Right atrium auricular region (tissue), 2 donors: ENCODE measurements around the gene FOXD1. TPM values are rescaled to one million over a fixed set of nuclear protein-coding genes. Genes with fewer than 3 reads are reported as not detected.
A peak's percentile ranks its signal among the peaks of the same experiment; 100 is the strongest.
"Not testable (repeated sequence)": the region's sequence is repeated elsewhere in the genome, so short reads cannot be mapped to it uniquely, and the experiment has no call there.

Source experiments
- DNase-seq: peaks from one replicate; pipeline ENCODE4 v3.0.0-alpha.2; 2019; ENCODE audit warnings: low spot score
- H3K27ac ChIP-seq, 2 donors: fragments of 200-600 bp; sonication (generic); 1 replicate in 1 of 2; 2 replicates in 1 of 2; pipeline ENCODE4 v1.5.1; 2016 to 2019
- H3K27me3 ChIP-seq, 2 donors: fragments of 200-600 bp; sonication (generic); one replicate each; pipeline versions ENCODE4 v1.5.1 to v1.6.0; 2017 to 2019
- H3K36me3 ChIP-seq: fragments of 200-600 bp; sonication (generic); one replicate; pipeline ENCODE4 v1.5.1; 2016
- H3K4me1 ChIP-seq, 2 donors: fragments of 200-600 bp; sonication (generic); one replicate each; pipeline versions ENCODE4 v1.5.1 to v1.6.0; 2017 to 2019
- H3K4me3 ChIP-seq, 2 donors: fragments of 200-600 bp; sonication (generic); 1 replicate in 1 of 2; 2 replicates in 1 of 2; pipeline ENCODE4 v1.5.1; 2017 to 2019; ENCODE audit warnings: mild to moderate bottlenecking in 1 of 2, moderate library complexity in 1 of 2
- H3K9me3 ChIP-seq, 2 donors: fragments of 200-600 bp; sonication (generic); one replicate each; pipeline ENCODE4 v1.5.1; 2019
- total RNA-seq, 2 donors: library from RNA; depleted of rRNA; stranded (reverse); fragments of >200 nt; gene quantifications; one replicate each; pipeline ENCODE4 v1.1.0, GENCODE V29; 2016
- TF ChIP-seq, protein P1 (sequence below), 2 donors: fragments of 200-600 bp; sonication (generic); IDR thresholded peaks; one replicate each; pipeline ENCODE4 v1.5.1; 2019; ENCODE audit warnings: antibody characterized with exemption in 2 of 2

FOXD1 gene
- total RNA-seq, 2 donors from 2014 or later: not detected

- H3K9me3 ChIP-seq: no peaks in the 10 kb centered on the region
- peaks cover 0 to 4% of the 10 kb centered on the region in 2 donors for H3K4me1 ChIP-seq
- no peaks in the 10 kb centered on the region for H3K36me3 ChIP-seq
- H3K4me3 ChIP-seq: no peak overlapping the region
- no peaks in the 10 kb centered on the region for H3K27me3 ChIP-seq
- no peak for DNase-seq
- TF ChIP-seq, protein P1, sequence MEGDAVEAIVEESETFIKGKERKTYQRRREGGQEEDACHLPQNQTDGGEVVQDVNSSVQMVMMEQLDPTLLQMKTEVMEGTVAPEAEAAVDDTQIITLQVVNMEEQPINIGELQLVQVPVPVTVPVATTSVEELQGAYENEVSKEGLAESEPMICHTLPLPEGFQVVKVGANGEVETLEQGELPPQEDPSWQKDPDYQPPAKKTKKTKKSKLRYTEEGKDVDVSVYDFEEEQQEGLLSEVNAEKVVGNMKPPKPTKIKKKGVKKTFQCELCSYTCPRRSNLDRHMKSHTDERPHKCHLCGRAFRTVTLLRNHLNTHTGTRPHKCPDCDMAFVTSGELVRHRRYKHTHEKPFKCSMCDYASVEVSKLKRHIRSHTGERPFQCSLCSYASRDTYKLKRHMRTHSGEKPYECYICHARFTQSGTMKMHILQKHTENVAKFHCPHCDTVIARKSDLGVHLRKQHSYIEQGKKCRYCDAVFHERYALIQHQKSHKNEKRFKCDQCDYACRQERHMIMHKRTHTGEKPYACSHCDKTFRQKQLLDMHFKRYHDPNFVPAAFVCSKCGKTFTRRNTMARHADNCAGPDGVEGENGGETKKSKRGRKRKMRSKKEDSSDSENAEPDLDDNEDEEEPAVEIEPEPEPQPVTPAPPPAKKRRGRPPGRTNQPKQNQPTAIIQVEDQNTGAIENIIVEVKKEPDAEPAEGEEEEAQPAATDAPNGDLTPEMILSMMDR (IDR thresholded peaks at IDR 0.05): no peak
- H3K27ac ChIP-seq: no peak overlapping the region
Measured at GRCh38 chr5:73460133-73460532, 11.6 kb upstream of the FOXD1 start.

GRCh38 chr5:73459366-73459765, 10.8 kb upstream of the FOXD1 start:
- H3K27me3 ChIP-seq: no peaks in the 10 kb centered on the region

GRCh38 chr5:73456462-73456861, 7.9 kb upstream of the FOXD1 start:
- not testable (repeated sequence) for H3K9me3 ChIP-seq, H3K4me3 ChIP-seq, H3K36me3 ChIP-seq, DNase-seq, H3K4me1 ChIP-seq, H3K27ac ChIP-seq
- peaks cover 12 to 13% of the 10 kb centered on the region in 2 donors for H3K27me3 ChIP-seq

More at GRCh38 chr5:73459366-73459765, 10.8 kb upstream of the FOXD1 start:
- peaks cover 0 to 4% of the 10 kb centered on the region in 2 donors for H3K4me1 ChIP-seq
- H3K4me3 ChIP-seq: no peak overlapping the region
- no peaks in the 10 kb centered on the region for H3K9me3 ChIP-seq
- no peak overlapping the region for H3K27ac ChIP-seq
- DNase-seq: no peak
- H3K36me3 ChIP-seq: no peaks in the 10 kb centered on the region
- TF ChIP-seq, protein P1 (IDR thresholded peaks at IDR 0.05): no peak

GRCh38 chr5:73454379-73455036, 5.9 kb upstream of the FOXD1 start:
- no peaks in the 10 kb centered on the region for H3K9me3 ChIP-seq
- no peak overlapping the region for H3K27ac ChIP-seq
- no peak for DNase-seq
- H3K4me1 ChIP-seq: peaks cover 0 to 10% of the 10 kb centered on the region in 2 donors
- no peak overlapping the region for H3K4me3 ChIP-seq
- H3K36me3 ChIP-seq: no peaks in the 10 kb centered on the region
- TF ChIP-seq, protein P1 (IDR thresholded peaks at IDR 0.05): peak; percentile 52 to 66
- peaks cover 28 to 30% of the 10 kb centered on the region in 2 donors for H3K27me3 ChIP-seq

DNA sequence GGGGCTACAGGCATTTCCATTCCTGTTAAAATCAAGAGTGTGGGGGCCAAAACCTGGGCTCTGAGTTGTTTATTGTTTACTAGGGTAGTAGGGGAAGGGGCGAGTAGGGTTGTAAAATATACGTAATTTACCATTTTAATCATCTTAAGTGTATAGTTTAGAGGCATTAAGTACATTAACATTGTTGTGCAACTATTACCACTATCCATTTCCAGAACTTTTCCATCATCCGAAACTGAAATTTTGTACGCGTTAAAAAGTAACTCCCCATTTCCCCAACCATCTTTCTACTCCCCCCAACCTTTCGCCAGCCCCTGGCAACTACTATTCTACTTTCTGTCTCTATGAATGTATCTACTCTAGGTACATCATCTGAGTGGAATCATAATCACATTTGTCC, 3.6 kb upstream of the FOXD1 start:
- Histone ChIP-seq H3K4me3 (no peak overlapping the region), H3K27ac (no peak overlapping the region), H3K9me3 (no peaks in the 10 kb centered on the region), H3K36me3 (no peaks in the 10 kb centered on the region), H3K4me1 (peaks cover 0 to 22% of the 10 kb centered on the region in 2 donors), H3K27me3 (peaks cover 39 to 42% of the 10 kb centered on the region in 2 donors)
- DNase-seq: no peak
- TF ChIP-seq, protein P1 (IDR thresholded peaks at IDR 0.05): no peak

- no peak overlapping the region for H3K27ac ChIP-seq
- peaks cover 0 to 26% of the 10 kb centered on the region in 2 donors for H3K4me1 ChIP-seq
- peak overlapping the region in 1 of 2 donors; percentile 1 for H3K4me3 ChIP-seq
- H3K36me3 ChIP-seq: no peaks in the 10 kb centered on the region
- H3K27me3 ChIP-seq: peaks cover 42 to 46% of the 10 kb centered on the region in 2 donors
- DNase-seq: no peak
- TF ChIP-seq, protein P1 (IDR thresholded peaks at IDR 0.05): peak; percentile 69 to 93
- H3K9me3 ChIP-seq: no peaks in the 10 kb centered on the region
Measured at GRCh38 chr5:73451224-73452130, 2.9 kb upstream of the FOXD1 start.
